Uterus (tissue), 2 donors: ENCODE measurements around the gene MED26.

ENCODE experiments used
- CTCF ChIP-seq, 4 experiments: fragments of 200-600 bp in 2 of 4; fragments of 450-650 bp in 2 of 4; sonication (generic) in 2 of 4; IDR thresholded peaks; one replicate each; pipeline ENCODE4 v1.5.1; 2016 to 2019; ENCODE audit warnings: antibody characterized with exemption in 4 of 4, mild to moderate bottlenecking in 2 of 4, moderate library complexity in 1 of 4
- POLR2A ChIP-seq, 2 donors: fragments of 450-650 bp; IDR thresholded peaks; one replicate each; pipeline ENCODE4 v1.6.1; 2016; ENCODE audit warnings: antibody characterized with exemption in 2 of 2, mild to moderate bottlenecking in 1 of 2, moderate library complexity in 1 of 2

DNA sequence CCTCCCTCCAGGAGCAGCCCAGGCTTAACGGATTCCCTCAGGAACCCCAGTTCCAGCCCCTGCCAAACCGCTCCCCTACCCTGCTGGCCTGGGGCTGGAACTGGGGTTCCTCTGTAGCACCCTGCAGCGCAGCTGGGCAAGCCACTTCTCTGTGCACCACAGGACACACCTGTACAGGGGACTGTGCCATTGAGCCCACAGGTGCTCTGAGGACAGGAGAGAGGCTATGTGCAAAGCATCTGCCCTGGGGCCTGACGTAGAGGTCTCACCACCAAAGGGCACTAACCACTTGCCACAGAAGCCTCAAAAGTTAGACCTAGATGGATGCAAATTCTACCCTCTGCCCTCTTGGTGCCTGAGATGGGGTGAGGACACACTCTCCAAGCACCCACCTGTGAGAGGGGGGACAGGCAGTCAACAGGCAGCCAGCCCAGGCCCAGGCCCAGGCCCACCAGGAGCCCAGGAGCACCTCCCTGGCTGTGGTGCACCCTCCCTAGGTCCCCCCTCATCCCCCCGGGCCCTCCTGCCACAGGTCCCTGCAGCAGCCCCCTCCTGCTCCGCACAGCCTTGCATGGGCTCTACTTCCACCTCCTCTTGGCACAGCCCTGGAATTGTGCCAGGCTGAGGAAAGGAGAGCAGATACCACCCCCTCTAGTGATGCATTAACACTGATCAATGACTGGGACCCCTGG is 28.2 kb downstream of the MED26 start:
- no peak for TF ChIP-seq POLR2A (IDR thresholded peaks at IDR 0.05)
- TF ChIP-seq CTCF (IDR thresholded peaks at IDR 0.05) = no peak
